Central memory CD4-positive, alpha-beta T cell (primary cell): ENCODE results near the gene LIMS1.
"Not testable (repeated sequence)": the region's sequence is repeated elsewhere in the genome, so short reads cannot be mapped to it uniquely, and the experiment has no call there.

Experiments
- DNase-seq: peaks from one replicate; pipeline ENCODE4 v3.0.0; 2022

The LIMS1 gene

DNA sequence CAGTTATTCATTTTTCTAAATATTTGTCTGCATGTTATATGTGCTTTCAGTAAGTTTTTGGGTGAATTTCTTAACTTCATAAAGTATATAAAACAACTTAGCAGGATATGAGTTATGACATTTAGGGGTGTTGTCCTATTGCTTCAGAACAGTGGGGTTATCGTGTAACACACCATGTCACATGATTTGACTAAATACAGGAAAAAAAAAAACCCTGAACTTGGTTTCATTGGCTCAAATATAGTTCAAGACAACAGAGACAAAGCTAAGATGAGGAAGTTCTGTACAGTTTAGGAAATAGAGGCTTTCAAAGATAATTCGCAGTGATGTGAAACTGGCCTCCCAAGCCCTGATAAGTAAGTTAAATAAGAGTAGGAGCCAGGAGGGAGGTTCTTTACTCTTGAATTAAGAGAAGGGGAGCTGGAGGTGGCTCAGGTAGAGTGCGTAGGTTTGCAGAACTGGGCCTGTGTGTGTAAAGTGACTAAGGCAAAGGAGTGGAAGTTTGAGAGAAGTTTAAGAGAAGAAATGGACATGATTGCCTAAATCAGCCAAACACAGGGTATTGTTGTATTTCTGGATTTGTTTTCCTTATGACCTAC is 53.9 kb downstream of the LIMS1 start:
- no peak for DNase-seq

DNA sequence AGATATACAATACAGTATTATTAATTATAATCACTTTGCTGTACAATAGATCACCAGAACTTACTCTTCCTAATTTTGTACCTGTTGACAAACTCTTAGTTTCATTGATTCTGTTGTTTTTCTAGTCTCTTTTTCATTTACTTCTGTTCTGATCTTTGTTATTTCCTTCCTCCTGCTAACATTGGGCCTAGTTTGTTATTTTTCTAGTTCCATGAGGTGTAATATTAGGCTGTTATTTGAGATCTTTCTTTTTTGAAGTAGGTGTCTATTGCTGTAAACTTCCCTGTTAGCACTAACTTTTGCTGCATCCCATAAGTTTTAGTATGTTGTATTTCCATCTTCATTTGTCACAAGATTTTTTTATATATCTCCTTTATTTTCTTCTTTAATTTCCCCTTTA is 55.1 kb downstream of the LIMS1 start:
- no peak for DNase-seq

DNA sequence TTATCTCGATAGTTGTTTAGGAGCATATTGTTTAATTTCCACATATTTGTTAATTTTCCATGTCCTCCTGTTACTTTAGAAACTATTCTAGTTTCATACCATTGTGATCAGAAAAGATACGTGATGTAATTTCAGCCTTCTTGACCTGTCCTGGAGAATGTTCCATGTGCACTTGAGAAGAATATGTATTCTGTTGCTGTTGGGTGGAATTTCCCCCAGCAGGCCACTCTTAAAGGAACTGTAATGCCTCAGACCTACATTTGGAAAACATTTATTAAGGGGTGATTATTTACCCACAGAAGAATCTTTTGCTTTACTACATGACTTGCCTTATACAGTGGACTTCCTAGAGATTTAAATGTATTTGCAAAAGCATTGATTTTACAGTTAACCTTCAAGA is 55.5 kb downstream of the LIMS1 start:
- no peak for DNase-seq

DNA sequence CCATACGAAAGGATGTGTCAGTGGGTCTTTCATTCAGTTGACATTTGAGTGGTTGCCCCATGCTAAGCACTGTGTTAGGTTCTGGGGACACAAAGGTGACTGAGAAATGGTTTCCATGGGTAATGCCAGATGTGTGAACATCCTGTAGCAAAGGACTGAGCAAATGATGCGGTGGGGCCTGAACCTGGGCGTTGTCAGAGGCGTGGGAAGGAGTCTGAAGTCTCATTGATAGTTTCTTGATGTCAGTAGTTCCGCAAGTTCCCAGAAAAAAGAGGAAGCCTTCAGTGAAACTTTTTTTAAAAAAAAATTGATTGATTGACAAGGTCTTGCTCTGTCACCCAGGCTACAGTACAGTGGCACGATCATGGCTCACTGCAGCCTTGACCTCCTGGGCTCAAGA is 56.9 kb downstream of the LIMS1 start:
- no peak for DNase-seq

DNA sequence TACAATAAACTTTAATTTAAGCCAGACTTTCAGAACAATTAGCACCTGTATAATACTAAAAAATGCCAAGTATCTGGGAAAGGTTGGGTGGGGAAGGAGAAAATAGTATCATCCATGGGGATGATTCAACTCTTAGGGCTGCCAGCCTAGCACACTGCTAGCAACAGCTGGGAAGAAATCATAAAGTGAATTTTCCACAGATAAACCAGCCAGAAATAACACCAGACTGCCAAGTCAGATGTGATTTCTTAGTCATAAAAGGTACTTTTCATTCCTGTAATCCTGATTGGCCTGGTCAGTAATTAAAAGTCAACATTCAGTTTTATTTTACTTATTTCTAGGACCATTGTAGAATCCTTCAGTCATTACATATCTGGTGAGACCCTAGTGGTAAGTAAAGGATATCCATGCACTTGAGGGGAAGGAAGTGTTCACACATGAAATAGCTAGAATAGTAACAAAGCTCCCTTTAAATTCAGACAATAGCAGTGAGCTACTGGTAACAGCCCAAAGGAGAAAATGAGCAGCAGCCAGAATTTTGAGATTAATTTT is 59.4 kb downstream of the LIMS1 start:
- DNase-seq: no peak

DNA sequence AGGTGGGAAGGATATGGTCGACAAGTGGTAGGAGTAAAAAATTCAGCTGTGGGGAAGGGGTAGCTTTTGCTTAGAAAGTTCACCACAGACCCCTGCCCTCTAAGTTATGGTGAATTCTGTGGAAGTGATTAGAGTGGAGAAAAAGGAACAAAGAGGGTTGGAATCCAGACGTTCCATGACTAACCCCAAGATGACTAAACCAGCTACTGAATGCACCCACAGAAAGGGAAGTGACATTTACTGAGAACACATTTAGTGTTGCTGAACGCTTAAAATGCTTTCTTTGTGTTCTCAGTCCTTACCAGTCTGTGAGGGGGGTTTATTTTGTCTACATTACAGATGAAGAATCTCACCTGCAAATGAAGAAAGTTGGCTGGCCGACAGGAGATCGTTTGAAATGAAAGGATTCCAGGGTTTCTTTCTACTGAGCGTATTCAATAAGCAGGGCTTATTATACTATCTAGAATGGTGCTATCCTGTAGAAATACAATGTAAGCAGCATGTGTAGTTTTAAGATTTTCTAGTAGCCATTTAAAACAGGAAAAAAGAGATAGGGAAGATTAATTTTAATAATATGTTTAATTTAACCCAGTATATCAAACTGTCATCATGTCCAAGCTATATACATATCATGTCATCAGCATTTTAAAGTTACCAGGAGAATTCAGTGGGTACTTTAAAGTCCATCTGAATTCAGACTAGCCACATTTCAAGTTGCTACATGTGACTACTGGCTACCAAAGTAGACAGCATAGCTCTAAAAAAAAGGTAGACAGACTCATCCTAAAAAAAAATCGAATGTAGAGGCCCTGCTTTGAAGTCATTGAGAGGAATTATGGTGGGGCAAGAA is 60.1 kb downstream of the LIMS1 start:
- no peak for DNase-seq

DNA sequence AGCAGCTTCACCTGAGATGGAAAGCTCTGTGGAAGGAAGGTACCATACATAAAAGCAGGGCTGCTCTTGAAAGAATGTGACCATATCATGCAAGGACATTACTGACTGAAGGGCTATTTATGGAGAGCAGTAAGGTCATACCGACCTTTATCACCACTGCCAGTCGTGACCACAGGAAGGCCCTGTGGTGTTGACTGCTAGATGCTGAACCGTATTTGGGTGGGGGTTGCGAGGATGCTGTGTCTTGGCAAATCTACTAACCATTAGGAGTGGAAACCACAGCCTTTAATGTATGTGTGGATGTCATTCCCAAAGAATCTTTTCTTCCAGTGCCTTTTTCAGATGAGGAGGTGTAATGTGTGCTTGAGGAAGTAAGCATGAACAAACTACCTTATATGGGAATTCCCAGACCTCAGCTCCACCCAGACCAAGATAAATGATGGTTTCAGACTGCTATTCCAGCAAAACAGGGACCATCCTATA is 60.8 kb downstream of the LIMS1 start:
- DNase-seq: no peak

DNA sequence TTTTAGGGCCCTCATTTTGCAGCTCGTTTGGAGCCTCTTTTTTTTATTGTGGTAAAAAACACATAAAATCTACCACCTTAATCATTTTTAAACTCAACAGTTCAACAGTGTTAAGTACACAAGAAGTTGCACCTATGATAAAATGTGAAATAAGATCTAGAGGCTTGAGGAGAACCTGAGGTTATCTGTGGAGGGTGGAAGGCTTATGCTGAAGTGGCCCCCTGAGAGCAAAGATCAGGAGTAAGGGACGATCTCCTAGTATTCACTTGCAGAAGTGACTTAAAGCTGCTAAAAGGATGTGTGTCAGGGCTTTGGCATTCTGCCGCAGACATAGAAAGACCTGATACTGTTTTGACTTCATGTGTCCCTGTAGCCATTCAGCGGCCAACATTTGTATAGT is 61.5 kb downstream of the LIMS1 start:
- not testable (repeated sequence) for DNase-seq

DNA sequence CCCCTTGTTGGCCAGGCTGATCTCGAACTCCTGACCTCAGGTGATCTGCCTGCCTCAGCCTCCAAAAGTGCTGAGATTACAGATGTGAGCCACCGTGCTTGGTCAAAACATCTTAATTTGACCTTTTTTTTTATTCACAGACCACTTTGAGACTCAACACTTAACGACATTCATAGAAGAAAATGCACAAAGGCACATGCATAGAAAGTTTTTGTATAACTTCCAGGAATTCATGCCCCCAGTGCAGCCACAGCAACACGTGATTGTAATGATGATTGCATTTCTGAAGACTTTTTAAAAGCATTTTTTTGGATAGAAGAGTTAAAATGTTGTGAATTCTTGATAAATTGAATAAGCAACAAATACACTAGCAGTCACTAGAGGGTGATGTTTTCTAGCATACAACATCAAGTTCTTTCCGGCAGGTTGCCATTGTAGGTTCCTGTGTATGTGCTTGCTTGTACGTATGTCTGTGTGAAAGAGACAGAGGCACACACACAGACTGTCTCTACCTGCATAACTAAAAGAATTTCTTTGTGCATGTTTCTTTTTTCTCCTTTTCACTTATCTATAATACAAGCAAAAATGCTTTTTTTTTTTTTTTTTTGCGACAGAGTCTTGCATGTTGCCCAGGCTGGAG is 63.0 kb downstream of the LIMS1 start:
- peak; percentile 47 for DNase-seq

DNA sequence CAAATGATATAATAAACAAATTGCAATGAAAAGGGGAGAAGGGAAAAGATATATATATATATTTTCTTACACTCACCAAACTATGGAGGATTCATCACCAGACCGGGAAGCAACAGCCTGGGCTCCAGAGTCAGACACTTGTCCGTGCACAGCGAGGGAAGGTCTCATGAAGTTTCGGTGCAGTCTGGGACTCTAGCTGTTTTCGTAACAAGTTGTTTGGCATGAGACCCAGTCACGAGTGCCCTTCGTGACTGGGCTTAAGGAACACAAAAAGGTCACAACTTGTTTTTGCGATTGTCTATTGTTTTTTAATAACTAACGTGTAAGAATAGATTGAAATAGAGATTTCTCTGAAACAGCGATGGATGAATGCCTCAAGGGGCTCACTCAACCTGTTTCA is 66.9 kb downstream of the LIMS1 start:
- not testable (repeated sequence) for DNase-seq

DNA sequence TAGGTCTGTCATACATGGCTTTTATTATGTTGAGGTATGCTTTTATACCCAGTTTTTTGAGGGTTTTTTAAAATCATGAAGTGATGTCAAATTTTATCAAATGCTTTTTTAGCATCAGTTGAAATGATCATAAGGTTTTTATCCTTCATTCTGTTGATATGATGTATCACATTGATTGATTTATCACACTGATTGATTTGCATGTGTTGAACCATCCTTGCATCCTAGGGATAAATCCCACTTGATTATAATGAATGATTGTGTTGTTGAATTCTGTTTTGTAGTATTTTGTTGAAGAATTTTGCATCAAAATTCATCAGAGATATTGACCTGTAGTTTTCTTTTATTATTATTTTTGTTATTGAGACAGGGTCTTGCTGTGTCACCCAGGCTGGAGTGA is 68.2 kb downstream of the LIMS1 start:
- DNase-seq: no peak

DNA sequence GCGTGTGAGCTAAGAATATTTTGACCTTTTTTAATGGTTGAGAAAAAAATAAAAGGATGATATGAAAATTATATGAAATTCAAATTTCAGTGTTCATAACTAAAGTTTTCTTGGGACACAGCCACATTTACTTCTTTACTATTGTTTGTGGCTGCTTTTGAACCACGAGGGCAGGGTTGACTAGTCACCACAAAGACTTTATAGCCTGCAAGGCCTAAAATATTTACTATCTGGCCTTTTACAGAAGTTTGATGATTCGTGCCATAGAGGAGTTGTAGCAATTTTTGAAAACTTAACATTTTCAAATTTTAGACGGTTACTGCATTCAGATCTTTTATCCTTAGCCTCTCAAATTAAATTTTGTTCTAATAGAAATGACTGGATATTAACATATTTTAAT is 69.9 kb downstream of the LIMS1 start:
- no peak for DNase-seq

DNA sequence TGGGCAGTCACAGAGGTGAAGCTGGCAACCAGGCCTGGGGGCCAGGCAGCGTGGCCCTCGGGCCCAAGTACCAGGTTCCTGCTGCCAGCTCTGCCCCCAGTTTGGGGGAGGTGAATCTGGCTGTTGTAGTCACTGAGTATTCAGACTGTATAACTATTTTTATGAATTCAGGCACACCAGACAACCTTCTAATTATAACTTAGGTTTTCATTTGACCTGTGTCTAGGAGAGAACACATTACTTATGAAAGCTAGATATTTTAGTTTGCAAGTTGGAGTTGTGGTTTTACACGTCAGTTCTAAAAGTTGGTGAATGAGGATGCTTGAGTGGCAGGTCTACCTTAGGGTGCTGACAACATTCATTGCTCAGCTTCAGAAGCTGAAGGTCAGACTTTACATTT is 71.7 kb downstream of the LIMS1 start:
- no peak for DNase-seq

DNA sequence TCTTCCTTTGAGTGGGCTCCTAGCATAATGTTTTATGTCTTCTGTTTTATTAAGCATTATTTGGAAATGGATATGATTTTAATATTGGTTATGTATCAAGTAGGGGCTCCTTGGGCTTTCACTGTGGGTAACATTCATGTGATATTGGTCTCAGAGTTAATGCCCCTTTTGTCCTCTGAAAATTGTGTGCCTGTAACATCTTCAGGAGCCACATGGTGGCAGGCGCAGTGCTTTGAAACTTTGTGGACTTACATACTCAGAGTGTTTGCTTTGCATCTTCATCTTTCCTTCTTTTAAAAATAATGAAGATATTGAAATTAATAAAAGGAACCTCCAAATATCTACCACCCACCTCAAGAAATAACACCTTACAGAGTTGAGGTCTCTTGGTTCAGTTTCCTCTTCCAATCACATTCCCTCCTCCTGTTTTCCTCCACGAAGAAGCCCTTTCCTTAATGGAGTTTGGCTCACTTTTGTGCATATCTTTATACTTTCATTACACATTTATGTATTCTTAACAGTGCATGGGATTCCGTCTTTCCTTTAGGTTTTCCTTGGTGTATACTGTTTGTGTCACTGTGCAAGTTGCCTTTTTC is 73.5 kb downstream of the LIMS1 start:
- peak; percentile 52 for DNase-seq

DNA sequence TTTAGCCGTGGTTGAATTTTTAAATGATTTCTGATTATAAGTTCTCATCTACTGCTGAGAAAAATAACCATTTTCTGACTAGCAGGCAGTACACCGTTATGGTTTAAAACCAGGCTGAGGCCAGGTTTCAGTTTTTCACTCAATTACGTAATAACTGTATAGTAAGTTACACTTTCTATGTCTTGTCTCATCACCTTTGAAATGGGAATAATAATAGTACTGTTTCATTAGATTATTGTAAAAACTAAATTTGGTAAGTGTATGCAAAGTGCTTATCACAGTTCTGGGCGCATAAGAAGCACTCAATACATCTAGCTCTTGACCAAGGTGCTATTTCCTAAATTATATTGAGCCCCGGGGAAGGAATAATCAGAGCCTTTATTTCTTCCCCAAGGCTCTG is 76.8 kb downstream of the LIMS1 start:
- DNase-seq: no peak

DNA sequence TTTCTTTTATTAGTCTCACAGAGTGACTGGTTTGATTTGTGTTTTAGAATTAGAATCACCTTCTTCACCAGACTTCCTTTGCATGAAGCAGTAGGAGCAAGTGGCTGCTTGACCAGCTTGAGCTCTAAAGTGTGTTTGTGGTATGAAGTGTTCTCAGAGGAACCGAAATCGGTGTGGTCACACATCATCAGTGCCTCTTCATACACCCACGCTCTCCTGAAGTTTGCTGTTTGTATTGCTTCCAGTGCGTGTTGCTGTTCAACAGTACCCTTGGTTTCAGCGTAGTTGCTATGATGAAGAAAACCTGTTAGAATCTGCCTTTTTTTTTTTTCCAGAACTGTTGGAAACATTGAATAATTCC is 77.9 kb downstream of the LIMS1 start:
- DNase-seq: peak; percentile 58

DNA sequence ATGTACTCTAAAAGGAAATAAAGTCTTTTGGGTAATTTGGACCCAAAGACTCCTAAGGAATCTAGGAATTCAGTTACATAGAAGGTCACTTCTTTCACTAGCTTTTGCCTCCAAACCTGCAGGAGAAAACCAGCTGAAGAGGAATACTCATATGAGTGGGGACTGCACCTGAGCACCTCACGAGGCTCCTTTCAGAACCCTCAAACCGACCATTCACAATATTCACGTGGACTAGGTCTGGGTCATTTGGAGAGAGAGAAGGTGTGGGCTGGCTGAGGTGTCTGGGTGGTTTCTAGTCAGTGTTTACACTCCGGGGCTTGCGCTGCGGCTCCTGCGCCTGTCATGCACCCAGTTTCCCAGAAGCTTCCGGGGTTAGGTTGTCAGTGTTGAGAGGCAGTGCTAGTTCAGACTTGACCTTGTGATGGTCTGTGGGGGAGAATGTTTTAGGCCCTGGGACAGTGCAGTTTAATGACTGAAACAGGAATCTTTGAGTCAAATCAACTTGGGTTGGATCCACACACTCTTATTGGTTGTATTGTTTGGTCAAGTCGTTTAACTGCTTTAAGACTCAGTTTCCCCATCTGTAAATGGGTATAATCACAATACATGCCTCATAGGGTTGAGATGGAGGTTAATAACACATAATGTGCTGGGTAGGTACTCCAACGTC is 78.4 kb downstream of the LIMS1 start:
- DNase-seq: peak; percentile 65

DNA sequence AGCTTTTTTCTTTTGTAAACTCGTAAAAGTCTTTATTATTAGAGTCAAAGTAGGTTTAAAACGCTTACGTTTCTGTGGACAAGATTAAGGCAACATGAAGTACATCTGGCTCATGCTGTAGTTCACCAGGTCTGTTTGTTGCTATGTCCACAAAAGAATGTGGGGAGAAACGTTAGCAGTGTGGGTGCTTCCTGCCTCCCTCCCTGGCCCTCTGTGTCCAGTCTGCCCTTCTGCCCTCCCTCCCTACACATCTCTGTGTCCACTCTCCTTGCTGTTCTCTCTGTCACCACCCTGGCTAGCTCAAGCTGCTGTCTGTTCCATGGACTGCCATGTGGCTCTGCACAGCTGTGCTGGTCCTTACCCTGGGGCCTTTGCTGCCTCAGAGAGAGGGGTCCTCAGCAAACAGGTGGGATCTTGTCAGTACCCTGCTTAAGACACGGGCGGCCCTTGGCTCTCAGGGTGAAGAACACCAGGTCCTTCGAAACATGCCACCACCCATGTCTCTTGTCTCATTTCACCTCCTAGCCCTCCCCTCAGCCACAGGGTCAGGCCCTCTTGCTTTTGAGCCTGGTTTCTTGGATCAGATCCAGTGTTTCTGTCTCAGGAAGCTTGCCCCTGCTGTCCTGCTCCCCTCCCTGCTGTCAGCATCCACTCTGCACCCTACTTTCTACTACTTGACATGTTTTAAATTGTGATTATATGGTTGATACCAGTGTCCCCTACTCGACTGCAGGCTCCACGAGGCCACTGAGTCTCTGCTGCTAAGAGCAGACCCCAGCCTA is 79.2 kb downstream of the LIMS1 start:
- no peak for DNase-seq

DNA sequence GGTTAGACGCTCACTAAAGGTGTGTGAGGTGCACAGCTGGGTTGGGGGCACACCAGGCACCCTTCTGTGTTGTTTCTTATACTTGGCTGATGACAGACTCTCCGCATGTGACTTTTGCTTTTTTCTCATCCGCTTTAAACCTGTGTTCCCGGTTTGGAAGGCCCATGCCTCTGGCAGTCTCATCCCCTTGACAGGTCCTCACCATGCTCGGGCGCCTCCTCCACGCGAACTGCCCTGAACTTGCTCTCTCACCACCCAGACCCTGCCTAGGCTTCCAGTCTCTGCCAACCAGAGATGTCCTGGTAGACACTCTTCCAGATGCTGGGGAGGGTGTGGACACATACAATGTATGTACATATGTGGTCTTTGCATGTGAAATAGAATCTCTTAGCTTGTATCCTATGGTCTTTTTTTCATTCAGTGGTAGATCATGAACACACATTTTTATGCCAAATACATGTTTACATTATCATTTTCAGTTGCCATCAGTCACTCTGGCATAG is 79.8 kb downstream of the LIMS1 start:
- no peak for DNase-seq

DNA sequence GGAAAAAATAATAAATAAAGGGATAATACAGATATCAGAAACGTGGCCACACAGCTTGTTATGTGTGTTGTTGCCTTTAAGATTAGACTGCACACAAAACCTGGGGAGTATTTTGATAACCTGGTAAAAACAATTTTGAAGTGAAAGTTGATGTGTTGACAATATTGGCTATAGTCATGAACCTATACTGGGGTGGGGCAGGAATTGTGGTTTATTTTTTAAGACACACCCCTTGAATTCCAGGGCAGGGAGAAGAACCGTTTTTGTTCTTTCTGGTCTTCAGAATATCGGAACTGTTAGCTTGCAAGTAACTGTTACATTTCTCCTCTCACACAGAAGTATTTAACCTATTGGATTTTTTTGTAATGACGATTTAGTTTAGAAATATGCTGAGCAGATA is 80.4 kb downstream of the LIMS1 start:
- no peak for DNase-seq

DNA sequence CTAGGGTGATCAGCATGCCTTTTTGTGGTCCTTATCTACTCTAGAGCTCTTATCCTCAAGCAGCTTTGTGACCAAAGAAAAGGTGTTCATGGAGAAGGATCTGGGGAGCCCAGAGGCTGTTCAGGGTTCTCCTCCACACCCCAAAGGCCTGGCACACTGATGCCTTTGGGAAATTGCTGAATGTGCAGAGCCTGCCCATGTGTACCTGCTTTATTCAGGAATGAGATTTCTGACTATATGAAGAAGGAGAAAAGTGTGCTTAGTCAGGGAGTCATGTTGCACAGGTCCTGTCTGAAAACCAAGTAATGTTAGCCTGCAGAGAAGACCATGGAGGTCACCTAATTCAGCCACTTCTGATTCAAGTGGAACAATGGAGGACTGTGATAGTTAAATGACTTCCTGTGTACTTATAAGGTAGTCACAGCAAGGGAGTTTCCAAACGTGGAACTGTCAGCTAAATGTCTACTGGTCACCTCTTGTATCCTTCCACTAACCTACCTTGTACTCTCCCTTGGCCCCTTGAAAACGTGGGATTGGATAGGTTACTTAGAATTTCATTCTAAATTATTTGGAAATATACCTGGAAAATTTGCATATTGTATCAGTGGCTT is 81.3 kb downstream of the LIMS1 start:
- DNase-seq: no peak
